Measurements from ENCODE around the gene KDM4D.

DNA sequence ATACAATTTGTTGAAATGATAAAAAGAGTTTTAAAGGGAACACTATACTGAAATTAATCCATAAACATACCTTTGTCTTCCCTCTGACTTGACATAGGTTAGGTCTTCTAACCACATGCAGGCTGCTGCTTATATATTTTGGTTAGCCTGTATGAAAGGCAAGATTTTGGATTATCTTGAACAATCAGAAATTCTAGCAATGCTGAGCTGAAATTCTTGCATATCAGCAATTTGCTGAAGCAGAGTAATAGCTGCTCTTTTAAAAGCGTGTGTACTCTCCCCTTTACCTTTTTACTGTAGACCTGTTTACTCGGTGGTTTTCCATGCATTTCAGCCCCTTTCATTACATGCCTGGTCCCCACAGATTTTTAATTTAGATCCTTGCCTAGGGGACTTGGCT, 34.2 kb upstream of the KDM4D start:
- TF ChIP-seq, protein P1, sequence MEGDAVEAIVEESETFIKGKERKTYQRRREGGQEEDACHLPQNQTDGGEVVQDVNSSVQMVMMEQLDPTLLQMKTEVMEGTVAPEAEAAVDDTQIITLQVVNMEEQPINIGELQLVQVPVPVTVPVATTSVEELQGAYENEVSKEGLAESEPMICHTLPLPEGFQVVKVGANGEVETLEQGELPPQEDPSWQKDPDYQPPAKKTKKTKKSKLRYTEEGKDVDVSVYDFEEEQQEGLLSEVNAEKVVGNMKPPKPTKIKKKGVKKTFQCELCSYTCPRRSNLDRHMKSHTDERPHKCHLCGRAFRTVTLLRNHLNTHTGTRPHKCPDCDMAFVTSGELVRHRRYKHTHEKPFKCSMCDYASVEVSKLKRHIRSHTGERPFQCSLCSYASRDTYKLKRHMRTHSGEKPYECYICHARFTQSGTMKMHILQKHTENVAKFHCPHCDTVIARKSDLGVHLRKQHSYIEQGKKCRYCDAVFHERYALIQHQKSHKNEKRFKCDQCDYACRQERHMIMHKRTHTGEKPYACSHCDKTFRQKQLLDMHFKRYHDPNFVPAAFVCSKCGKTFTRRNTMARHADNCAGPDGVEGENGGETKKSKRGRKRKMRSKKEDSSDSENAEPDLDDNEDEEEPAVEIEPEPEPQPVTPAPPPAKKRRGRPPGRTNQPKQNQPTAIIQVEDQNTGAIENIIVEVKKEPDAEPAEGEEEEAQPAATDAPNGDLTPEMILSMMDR (IDR thresholded peaks at IDR 0.05) = no peak
- TF ChIP-seq POLR2AphosphoS5 (IDR thresholded peaks at IDR 0.05) = no peak
- TF ChIP-seq POLR2A (IDR thresholded peaks at IDR 0.05) = no peak
